T47D (cell line): ENCODE data around the gene CXXC1.
A peak's percentile ranks its signal among the peaks of the same experiment; 100 is the strongest.

Experiments used
- DNase-seq, 2 experiments: peaks; one replicate each; pipeline versions ENCODE4 v3.0.0 to v3.0.0-alpha.2; 2011 to 2012; ENCODE audit warnings: low read depth in 1 of 2, low spot score in 1 of 2
- JUND ChIP-seq: IDR thresholded peaks from 2 replicates; pipeline ENCODE4 v1.6.1; 2012; ENCODE audit warnings: low read depth
- in situ Hi-C: cut with HindIII; loops from 2 replicates; pipeline ENCODE4 v1.10.0; 2016; ENCODE audit warnings: low sequenced_read_pairs, low pct_unique_long_range_greater_than_20kb

CXXC1 gene

GRCh38 chr18:50287441-50288347 lies at the start of gene CXXC1:
TSS of gene CXXC1 (minus strand) at chr18:50287692. CDS start at chr18:50287589, 103 bp downstream.
- peak; percentile 60 to 98 for DNase-seq
- in situ Hi-C loops = no loop called here

GRCh38 chr18:50334546-50335152 lies 47.2 kb upstream of the CXXC1 start:
- no peak for DNase-seq
- in situ Hi-C loops = no loop called here
- TF ChIP-seq JUND = no peak

More at GRCh38 chr18:50287441-50288347, at the start of gene CXXC1:
- no peak for TF ChIP-seq JUND

- TF ChIP-seq JUND = no peak
- DNase-seq = no peak
- in situ Hi-C loops = no loop called here
Measured at GRCh38 chr18:50331691-50332090, 44.2 kb upstream of the CXXC1 start.

GRCh38 chr18:50330176-50330575 lies 42.7 kb upstream of the CXXC1 start:
- DNase-seq = no peak
- in situ Hi-C loops = no loop called here
- no peak for TF ChIP-seq JUND

DNA sequence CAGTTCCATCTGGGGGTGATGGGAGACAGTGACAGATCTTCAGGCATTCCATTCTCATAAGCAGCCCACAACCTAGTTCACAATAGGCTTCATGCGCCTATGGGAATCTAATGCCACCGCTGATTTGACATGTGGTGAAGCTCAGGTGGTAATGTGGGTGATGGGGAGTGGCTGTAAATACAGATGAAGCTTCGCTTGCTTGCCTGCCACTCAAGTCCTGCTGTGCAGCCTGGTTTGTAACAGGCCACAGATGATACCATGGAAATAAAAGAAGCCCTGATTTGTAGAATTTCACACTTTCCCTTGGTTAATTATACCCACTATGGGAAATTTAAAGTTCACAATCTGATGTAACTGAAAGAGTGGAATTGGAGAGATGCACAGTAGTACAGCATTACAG lies 40.5 kb upstream of the CXXC1 start:
- in situ Hi-C loops = no loop called here
- TF ChIP-seq JUND = no peak
- no peak for DNase-seq

- in situ Hi-C loops = no loop called here
- no peak for TF ChIP-seq JUND
- DNase-seq = no peak
Measured at GRCh38 chr18:50320719-50321118, 33.2 kb upstream of the CXXC1 start.

DNA sequence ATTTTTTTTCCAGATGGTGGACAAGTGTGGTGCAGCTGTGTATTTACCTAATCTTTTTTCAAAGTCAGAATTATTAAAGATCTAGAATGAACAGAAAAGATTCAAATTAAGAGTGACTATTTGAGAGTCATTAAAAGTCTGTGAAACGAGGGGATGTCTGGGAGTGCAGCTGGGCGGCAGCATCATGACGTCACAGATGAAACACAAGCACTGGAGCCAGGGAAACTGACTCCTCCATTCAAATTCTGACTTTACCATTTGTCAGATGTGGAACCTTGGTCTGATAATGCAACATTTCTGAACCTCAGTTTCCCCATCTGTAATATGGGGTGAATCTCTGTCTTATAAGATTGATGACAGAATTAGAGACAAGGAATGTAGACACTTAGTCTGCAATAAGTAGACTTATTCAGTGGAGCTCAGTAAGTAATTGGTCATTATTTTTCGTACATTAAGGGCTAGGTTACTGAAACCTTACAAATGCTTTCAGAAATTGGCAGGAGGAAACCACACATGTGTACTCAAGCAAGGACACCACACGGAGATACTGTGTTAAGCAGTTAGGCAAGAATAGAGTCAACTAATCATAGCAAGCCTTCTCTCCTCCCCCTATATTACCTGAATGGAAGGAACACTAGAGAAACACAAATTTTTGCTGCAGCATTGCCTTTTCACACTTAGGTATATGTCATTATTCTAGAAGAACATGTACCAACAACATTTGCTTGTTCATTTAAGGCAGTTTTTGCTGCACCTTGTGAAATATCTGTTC lies 27.8 kb upstream of the CXXC1 start:
- in situ Hi-C loops = no loop called here
- TF ChIP-seq JUND = no peak
- no peak for DNase-seq

DNA sequence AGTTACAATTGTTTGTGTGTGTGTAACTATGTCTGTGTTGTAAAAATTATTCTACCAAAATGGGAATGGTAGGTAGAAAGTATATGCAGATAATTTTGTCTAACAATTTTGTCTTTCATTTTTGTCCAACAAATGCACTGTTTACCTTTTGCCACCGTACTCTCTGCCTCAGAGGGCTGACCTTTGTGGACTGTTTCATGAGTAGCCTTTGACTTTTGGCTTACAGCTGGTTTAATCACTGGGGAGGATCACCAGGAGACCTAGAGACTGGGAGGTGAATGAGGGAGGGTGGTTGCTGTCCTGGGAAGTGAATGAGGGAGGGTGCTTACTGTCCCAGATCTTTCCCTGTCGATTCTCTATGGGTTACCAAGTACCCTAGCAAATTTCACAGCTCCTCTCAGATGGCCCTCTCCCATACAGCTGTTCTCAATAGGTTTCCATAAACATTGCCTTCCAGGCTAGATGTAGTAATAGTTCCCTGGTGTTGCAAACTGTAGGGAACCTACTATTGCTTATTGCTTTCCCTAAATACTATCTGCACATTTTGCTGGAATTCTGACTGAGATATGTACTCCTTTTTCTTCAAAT lies 26.5 kb upstream of the CXXC1 start:
- TF ChIP-seq JUND = no peak
- DNase-seq = no peak
- in situ Hi-C loops = no loop called here

GRCh38 chr18:50313031-50313607 lies 25.6 kb upstream of the CXXC1 start:
- in situ Hi-C loops = no loop called here
- no peak for TF ChIP-seq JUND
- no peak for DNase-seq

DNA sequence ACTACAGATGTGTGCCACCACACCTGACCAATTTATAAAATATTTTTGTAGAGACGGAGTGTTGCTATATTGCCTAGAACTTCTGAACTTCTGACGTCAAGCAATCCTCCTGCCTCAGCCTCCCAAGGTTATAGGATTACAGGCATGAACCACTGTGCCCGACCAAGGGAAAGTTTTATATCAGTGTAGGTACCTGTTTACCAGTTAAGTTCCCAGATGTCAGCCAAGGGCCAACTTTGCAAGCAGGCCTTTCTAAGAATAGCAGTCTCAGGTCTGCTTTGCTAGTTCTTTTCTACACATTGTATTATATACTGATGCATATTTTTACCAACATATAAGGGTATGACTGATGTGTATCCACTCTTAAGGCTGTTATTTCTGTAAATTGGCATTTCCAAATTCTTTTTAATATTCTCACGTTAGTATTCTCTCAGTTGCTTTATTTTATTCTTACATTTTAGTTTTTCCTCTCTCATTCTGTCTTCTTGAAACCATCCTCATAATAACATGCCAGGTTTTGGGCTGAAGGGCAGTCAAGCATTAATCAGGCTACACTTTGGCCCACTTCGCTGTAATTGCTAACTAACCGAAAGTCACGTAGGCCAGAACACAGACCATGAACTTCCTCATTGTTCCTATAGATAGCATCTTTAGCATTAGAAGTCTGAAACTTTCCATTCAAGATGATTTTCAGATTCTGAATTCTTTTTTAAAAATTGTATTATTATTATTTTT lies 25.0 kb upstream of the CXXC1 start:
- TF ChIP-seq JUND = no peak
- in situ Hi-C loops = no loop called here
- no peak for DNase-seq

- no peak for DNase-seq
- in situ Hi-C loops = no loop called here
- no peak for TF ChIP-seq JUND
Measured at GRCh38 chr18:50311650-50312049, 24.2 kb upstream of the CXXC1 start.
